Right lobe of liver (tissue), 4 donors: ENCODE data around the gene SEC22A.

Experiments used
- CTCF ChIP-seq, 4 donors: fragments of 200-600 bp in 3 of 4; fragments of 450-650 bp in 1 of 4; IDR thresholded peaks; one replicate each; pipeline versions ENCODE4 v1.5.1 to v1.8.0; 2016 to 2022; ENCODE audit warnings: antibody characterized with exemption in 4 of 4, mild to moderate bottlenecking in 2 of 4
- POLR2A ChIP-seq: fragments of 450-650 bp; IDR thresholded peaks from one replicate; pipeline ENCODE4 v1.6.1; 2017; ENCODE audit warnings: antibody characterized with exemption, mild to moderate bottlenecking
- donor health status: DM: no; HTN: no; CAD: no.
- donor health status: DM: no; HTN: no; CAD: no.
- donor health status: DM: no; HTN: yes; CAD: no.

GRCh38 chr3:123298903-123299302, 97.2 kb downstream of the SEC22A start:
- TF ChIP-seq CTCF (IDR thresholded peaks at IDR 0.05): no peak
- no peak for TF ChIP-seq POLR2A
